Upper lobe of left lung (tissue), 4 donors: ENCODE data around the gene TPST1.

Source experiments
- POLR2A ChIP-seq, 4 donors: fragments of 450-650 bp; IDR thresholded peaks; one replicate each; pipeline ENCODE4 v1.5.1; 2016 to 2017; ENCODE audit warnings: antibody characterized with exemption in 4 of 4, mild to moderate bottlenecking in 2 of 4
- TF ChIP-seq, protein P1 (sequence below), 6 experiments: fragments of 450-650 bp in 4 of 6; fragments of 200-600 bp in 2 of 6; sonication (generic) in 2 of 6; IDR thresholded peaks; one replicate each; pipeline ENCODE4 v1.5.1; 2016 to 2019; ENCODE audit warnings: antibody characterized with exemption in 6 of 6

DNA sequence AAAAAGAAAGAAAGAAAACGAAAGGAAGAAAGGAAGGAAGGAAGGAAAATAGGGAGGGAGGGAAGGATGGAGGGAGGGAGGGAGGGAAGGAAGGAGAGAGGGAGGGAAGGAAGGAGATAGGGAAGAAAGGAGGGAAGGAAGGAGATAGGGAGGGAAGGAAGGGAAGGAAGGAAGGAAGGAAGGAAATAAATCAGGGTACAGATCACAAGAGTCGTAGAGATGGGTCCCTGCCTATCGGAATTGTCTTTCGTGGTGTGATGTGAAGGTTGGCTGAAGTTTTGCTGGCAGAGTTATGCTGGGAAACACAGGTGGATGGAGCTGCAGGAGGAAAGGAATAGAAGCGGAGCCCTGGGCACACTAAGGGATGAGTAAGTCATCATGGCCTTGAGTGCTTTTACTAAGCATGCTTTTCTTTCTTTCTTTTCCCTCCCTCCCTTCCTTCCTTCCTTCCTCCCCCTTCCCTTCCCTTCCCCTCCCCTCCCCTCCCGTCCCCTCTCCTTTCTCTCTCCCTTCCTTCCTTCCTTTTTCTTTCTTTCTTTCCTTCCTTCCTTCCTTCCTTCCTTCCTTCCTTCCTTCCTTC is 11.9 kb upstream of the TPST1 start:
- TF ChIP-seq, protein P1, sequence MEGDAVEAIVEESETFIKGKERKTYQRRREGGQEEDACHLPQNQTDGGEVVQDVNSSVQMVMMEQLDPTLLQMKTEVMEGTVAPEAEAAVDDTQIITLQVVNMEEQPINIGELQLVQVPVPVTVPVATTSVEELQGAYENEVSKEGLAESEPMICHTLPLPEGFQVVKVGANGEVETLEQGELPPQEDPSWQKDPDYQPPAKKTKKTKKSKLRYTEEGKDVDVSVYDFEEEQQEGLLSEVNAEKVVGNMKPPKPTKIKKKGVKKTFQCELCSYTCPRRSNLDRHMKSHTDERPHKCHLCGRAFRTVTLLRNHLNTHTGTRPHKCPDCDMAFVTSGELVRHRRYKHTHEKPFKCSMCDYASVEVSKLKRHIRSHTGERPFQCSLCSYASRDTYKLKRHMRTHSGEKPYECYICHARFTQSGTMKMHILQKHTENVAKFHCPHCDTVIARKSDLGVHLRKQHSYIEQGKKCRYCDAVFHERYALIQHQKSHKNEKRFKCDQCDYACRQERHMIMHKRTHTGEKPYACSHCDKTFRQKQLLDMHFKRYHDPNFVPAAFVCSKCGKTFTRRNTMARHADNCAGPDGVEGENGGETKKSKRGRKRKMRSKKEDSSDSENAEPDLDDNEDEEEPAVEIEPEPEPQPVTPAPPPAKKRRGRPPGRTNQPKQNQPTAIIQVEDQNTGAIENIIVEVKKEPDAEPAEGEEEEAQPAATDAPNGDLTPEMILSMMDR (IDR thresholded peaks at IDR 0.05) = no peak
- no peak for TF ChIP-seq POLR2A (IDR thresholded peaks at IDR 0.05)
